ENCODE results near the gene TRIM66. TPM values are rescaled to one million over a fixed set of nuclear protein-coding genes. Genes with fewer than 3 reads are reported as not detected.

Gene TRIM66
- total RNA-seq, 4 donors from 2014 or later, result 1.4 to 12.9 (median 3.1) TPM

GRCh38 chr11:8598506-8598905, 84.0 kb downstream of the TRIM66 start:
- 86 to 88% methylated on average over 1 of the region's 1 CpG for WGBS, 2 donors (ENCODE audit: low coverage in 1 of 2)
- H3K4me3 ChIP-seq, result no peak overlapping the region
- no peaks in the 10 kb centered on the region for H3K36me3 ChIP-seq
- H3K4me1 ChIP-seq, result peaks cover 0 to 28% (median 8%) of the 10 kb centered on the region in 3 donors
- H3K27me3 ChIP-seq, result peaks cover 18% of the 10 kb centered on the region
- TF ChIP-seq POLR2AphosphoS5 (IDR thresholded peaks at IDR 0.05) (no peak), POLR2A (IDR thresholded peaks at IDR 0.05) (no peak), CTCF (IDR thresholded peaks at IDR 0.05) (no peak), EP300 (IDR thresholded peaks at IDR 0.05) (no peak)
- no peak for ATAC-seq
- no peak overlapping the region for H3K27ac ChIP-seq
- H3K9me3 ChIP-seq, result no peaks in the 10 kb centered on the region

DNA sequence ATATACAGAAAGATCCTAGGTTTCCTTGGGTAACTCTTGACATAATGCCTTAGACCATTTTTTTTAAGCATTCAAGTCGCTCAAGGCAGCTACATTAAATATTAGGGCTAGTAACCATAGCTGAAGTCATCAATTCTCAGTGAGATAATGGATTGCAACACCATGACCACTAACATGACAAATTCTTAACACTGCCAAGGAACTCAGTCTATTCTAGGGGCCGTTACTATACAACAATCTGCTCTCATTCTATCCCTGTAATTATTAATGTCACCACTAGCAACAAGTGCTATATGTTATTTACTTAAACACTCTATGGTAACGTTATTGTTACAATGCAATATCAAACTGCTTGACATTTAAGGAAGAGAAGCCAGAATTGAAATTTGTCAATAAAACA, 85.3 kb downstream of the TRIM66 start:
- no peaks in the 10 kb centered on the region for H3K36me3 ChIP-seq
- H3K27me3 ChIP-seq, result peaks cover 18% of the 10 kb centered on the region
- ATAC-seq, result no peak
- TF ChIP-seq EP300 (IDR thresholded peaks at IDR 0.05), result no peak
- peak; percentile 31 for TF ChIP-seq POLR2AphosphoS5 (IDR thresholded peaks at IDR 0.05)
- H3K27ac ChIP-seq, result no peak overlapping the region
- H3K4me1 ChIP-seq, result peaks cover 0 to 35% (median 8%) of the 10 kb centered on the region in 3 donors
- H3K4me3 ChIP-seq, result no peak overlapping the region
- WGBS, 2 donors (ENCODE audit: low coverage in 1 of 2), result 7 to 33% methylated on average over 3 of the region's 3 CpGs
- H3K9me3 ChIP-seq, result no peaks in the 10 kb centered on the region

DNA sequence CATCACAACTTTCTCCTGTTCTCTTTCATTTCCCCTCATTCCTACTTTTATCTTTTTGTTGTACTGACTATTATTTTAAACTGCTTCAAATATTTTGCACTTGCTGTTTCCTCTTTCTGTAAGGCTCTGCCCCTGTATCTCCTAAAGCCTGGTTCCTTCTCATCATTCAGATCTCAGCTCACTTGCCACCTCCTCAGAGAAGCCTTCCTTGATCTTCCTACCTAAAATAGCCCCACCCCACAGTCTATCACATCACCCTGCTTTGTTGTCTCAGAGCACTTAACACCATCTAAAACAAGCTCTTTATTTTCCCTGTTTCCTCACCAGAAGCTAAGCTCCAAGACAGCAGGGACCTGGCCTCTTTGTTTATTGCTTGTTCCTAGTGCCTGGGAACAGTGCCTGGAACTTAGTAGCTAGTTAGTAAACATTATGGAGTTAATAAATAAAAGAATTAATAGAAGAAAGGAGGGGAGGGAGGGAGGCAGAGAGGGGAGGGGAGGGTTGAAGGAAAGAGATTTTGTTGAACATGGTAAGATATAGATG, 85.9 kb downstream of the TRIM66 start:
- no peak overlapping the region for H3K4me3 ChIP-seq
- peaks cover 0 to 35% (median 8%) of the 10 kb centered on the region in 3 donors for H3K4me1 ChIP-seq
- ATAC-seq, result no peak
- TF ChIP-seq EP300 (IDR thresholded peaks at IDR 0.05) (no peak), POLR2AphosphoS5 (IDR thresholded peaks at IDR 0.05) (no peak), POLR2A (IDR thresholded peaks at IDR 0.05) (no peak), CTCF (IDR thresholded peaks at IDR 0.05) (no peak)
- H3K9me3 ChIP-seq, result no peaks in the 10 kb centered on the region
- no peak overlapping the region for H3K27ac ChIP-seq
- H3K27me3 ChIP-seq, result peaks cover 18% of the 10 kb centered on the region
- H3K36me3 ChIP-seq, result no peaks in the 10 kb centered on the region

GRCh38 chr11:8593935-8594909, 88.2 kb downstream of the TRIM66 start, which contains the start of gene STK33:
TSS of gene STK33 (minus strand) at chr11:8594228. CDS start at chr11:8474905, 119,323 bp downstream.
- Histone ChIP-seq H3K4me1 (peaks cover 0 to 35% (median 8%) of the 10 kb centered on the region in 3 donors), H3K9me3 (no peaks in the 10 kb centered on the region), H3K4me3 (peak within 1 kb of the TSS; percentile 68 to 77), H3K36me3 (no peaks in the 10 kb centered on the region), H3K27ac (peak within 1 kb of the TSS in 3 of 4 donors; percentile 46 to 80 (median 80)), H3K27me3 (peaks cover 18% of the 10 kb centered on the region)
- peak in 1 of 2 donors; percentile 14 for TF ChIP-seq POLR2A (IDR thresholded peaks at IDR 0.05)
- no peak for TF ChIP-seq CTCF (IDR thresholded peaks at IDR 0.05)
- 13 to 48% methylated on average over 3 to 5 of the region's 55 CpGs for WGBS, 2 donors (ENCODE audit: low coverage in 1 of 2)
- ATAC-seq, result peak; percentile 76

- Histone ChIP-seq H3K27ac (peak overlapping the region in 3 of 4 donors; percentile 46 to 80 (median 80)), H3K4me3 (peak overlapping the region; percentile 68 to 77), H3K4me1 (peaks cover 0 to 35% (median 8%) of the 10 kb centered on the region in 3 donors), H3K36me3 (no peaks in the 10 kb centered on the region), H3K9me3 (no peaks in the 10 kb centered on the region), H3K27me3 (peaks cover 18% of the 10 kb centered on the region)
- ATAC-seq, result peak; percentile 9
- no peak for TF ChIP-seq POLR2A (IDR thresholded peaks at IDR 0.05)
- no peak for TF ChIP-seq POLR2AphosphoS5 (IDR thresholded peaks at IDR 0.05)
- TF ChIP-seq CTCF (IDR thresholded peaks at IDR 0.05), result no peak
- WGBS, 2 donors (ENCODE audit: low coverage in 1 of 2), result 5 to 35% methylated on average over 2 to 4 of the region's 7 CpGs
Observed at GRCh38 chr11:8593455-8593854, 89.0 kb downstream of the TRIM66 start.

Measured in gastroesophageal sphincter (tissue), 4 donors.